ENCODE measurements around the gene BLOC1S4.

BLOC1S4 gene

DNA sequence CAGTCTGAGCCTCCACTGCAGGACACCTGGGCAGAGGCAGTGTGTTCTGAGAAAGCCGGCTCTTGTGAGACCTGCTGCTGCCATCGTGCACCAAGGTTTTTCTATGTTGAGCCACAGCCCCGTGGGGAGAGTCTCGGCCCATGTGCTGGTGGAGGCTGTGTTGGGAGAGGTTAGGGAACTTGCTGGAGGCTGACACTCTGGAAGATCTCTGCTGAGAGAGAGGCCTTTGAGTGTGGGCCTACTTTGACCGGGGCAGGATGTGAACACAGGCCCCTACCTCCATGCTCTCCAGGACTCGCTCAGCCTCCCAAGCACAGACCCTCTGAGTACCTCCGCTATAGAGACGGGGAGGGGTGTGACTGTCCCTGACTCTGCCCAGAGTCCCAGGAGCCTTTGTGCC lies 23.6 kb upstream of the BLOC1S4 start:
- Histone ChIP-seq H2BK15ac (ENCODE audit: low read depth, poor library complexity, severe bottlenecking) (no peak overlapping the region), H3K4me2 (ENCODE audit: low read length, poor library complexity, severe bottlenecking) (no peak overlapping the region), H2BK120ac (ENCODE audit: low read depth, low read length) (no peak overlapping the region), H3K4me1 (ENCODE audit: control insufficient read depth, insufficient read depth, low read depth, low read length) (peaks cover 30% of the 10 kb centered on the region), H3K4ac (ENCODE audit: low read depth in 1 of 2, low read length in 2 of 2) (peak overlapping the region in 1 of 2 experiments; percentile 46), H2AFZ (ENCODE audit: low read depth, low read length) (no peak overlapping the region), H3K9me3 (ENCODE audit: control insufficient read depth, low read length) (no peaks in the 10 kb centered on the region), H4K91ac (ENCODE audit: low read length) (peak overlapping the region; percentile 48), H3K4me3 (ENCODE audit: insufficient read depth in 1 of 2, low read depth in 1 of 2, low read length in 2 of 2) (no peak overlapping the region), H2AK5ac (ENCODE audit: low read length, severe bottlenecking) (no peak overlapping the region), H2BK5ac (ENCODE audit: low read depth, low read length, poor library complexity, severe bottlenecking) (no peak overlapping the region), H3K18ac (ENCODE audit: low read depth in 1 of 2, low read length in 2 of 2) (no peak overlapping the region), H3K14ac (ENCODE audit: low read length in 2 of 2) (no peak overlapping the region), H3K79me1 (replicated peaks; ENCODE audit: low read length, poor library complexity, severe bottlenecking) (peaks cover 16% of the 10 kb centered on the region), H3K9ac (ENCODE audit: low read length) (no peak overlapping the region), H2BK12ac (ENCODE audit: low read length in 2 of 2) (peak overlapping the region in 1 of 2 experiments; percentile 33), H4K8ac (ENCODE audit: low read length) (no peak overlapping the region), H3K23ac (ENCODE audit: low read length in 2 of 2) (no peak overlapping the region), H3K36me3 (ENCODE audit: control insufficient read depth in 1 of 2, insufficient read depth in 2 of 2, low read depth in 1 of 2, low read length in 2 of 2) (peaks cover 0 to 12% of the 10 kb centered on the region in 2 experiments), H3K27ac (ENCODE audit: low read length, poor library complexity, severe bottlenecking) (no peak overlapping the region), H3K27me3 (ENCODE audit: control insufficient read depth in 1 of 2, insufficient read depth in 1 of 2, low read length in 2 of 2) (no peaks in the 10 kb centered on the region)
- DNase-seq: no peak
- 96% methylated on average over 8 of the region's 8 CpGs for WGBS

- H3K36me3 ChIP-seq (ENCODE audit: control insufficient read depth in 1 of 2, insufficient read depth in 2 of 2, low read depth in 1 of 2, low read length in 2 of 2): peaks cover 0 to 12% of the 10 kb centered on the region in 2 experiments
- 65% methylated on average over 3 of the region's 3 CpGs for WGBS
These were observed 23.2 kb upstream of the BLOC1S4 start for GRCh38 chr4:6692806-6693205.

DNA sequence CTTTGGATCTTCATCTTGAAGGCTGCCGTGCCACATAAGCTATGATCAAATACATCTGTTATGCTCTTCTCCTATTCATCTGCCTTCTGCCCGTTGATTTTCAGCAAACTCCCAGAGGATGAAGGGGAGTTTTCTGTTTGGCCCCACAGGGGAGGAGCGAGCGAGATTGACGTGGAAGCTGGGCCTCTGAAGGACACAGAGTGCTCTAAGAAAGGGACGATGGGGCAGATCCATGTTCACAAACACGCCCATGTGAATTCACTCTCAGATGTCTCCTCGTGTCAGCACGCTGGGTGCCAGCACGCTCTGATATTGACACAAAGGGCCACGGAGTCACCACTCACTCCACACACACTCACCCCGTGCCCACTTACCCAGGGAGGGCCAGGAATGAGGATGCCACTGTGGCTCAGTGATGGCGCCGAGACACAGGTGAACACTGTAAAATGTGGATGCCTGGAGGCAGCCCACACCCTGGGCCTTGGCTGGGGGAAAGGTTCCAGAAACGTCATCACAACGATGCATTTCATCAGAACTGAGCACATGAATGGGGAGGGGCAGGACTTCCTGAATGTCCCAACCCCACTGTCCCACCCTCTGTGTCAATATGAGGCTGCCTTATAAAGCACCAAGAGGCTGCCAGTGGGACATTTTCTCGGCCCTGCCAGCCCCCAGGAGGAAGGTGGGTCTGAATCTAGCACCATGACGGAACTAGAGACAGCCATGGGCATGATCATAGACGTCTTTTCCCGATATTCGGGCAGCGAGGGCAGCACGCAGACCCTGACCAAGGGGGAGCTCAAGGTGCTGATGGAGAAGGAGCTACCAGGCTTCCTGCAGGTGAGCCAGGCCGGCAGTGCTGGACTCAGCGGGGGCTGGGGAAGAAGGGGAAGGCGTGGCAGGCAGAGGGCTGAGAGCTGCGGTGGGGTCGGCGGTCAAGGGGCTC lies 22.5 kb upstream of the BLOC1S4 start, which contains the start of gene S100P:
S100P (plus strand) TSS at position 648 of the 946 bp plus-strand sequence; CDS start at position 703, 55 bp downstream.
- Histone ChIP-seq H3K9me3 (ENCODE audit: control insufficient read depth, low read length) (no peaks in the 10 kb centered on the region), H3K27me3 (ENCODE audit: control insufficient read depth in 1 of 2, insufficient read depth in 1 of 2, low read length in 2 of 2) (no peaks in the 10 kb centered on the region), H3K4me1 (ENCODE audit: control insufficient read depth, insufficient read depth, low read depth, low read length) (peaks cover 23% of the 10 kb centered on the region), H2BK120ac (ENCODE audit: low read depth, low read length) (no peak within 1 kb of the TSS), H4K91ac (ENCODE audit: low read length) (peak within 1 kb of the TSS; percentile 28), H3K4me3 (ENCODE audit: insufficient read depth in 1 of 2, low read depth in 1 of 2, low read length in 2 of 2) (no peak within 1 kb of the TSS), H2AK5ac (ENCODE audit: low read length, severe bottlenecking) (no peak within 1 kb of the TSS), H2BK5ac (ENCODE audit: low read depth, low read length, poor library complexity, severe bottlenecking) (no peak within 1 kb of the TSS), H3K79me1 (replicated peaks; ENCODE audit: low read length, poor library complexity, severe bottlenecking) (peaks cover 13% of the 10 kb centered on the region), H3K36me3 (ENCODE audit: control insufficient read depth in 1 of 2, insufficient read depth in 2 of 2, low read depth in 1 of 2, low read length in 2 of 2) (peaks cover 0 to 12% of the 10 kb centered on the region in 2 experiments), H3K27ac (ENCODE audit: low read length, poor library complexity, severe bottlenecking) (no peak within 1 kb of the TSS), H3K23ac (ENCODE audit: low read length in 2 of 2) (no peak within 1 kb of the TSS), H3K4ac (ENCODE audit: low read depth in 1 of 2, low read length in 2 of 2) (no peak within 1 kb of the TSS), H3K9ac (ENCODE audit: low read length) (no peak within 1 kb of the TSS), H2BK12ac (ENCODE audit: low read length in 2 of 2) (peak within 1 kb of the TSS in 1 of 2 experiments; percentile 6), H4K8ac (ENCODE audit: low read length) (peak within 1 kb of the TSS; percentile 16), H3K18ac (ENCODE audit: low read depth in 1 of 2, low read length in 2 of 2) (no peak within 1 kb of the TSS), H3K14ac (ENCODE audit: low read length in 2 of 2) (peak within 1 kb of the TSS in 1 of 2 experiments; percentile 44), H3K4me2 (ENCODE audit: low read length, poor library complexity, severe bottlenecking) (no peak within 1 kb of the TSS), H2AFZ (ENCODE audit: low read depth, low read length) (no peak within 1 kb of the TSS), H2BK15ac (ENCODE audit: low read depth, poor library complexity, severe bottlenecking) (peak within 1 kb of the TSS; percentile 98)
- WGBS: 93% methylated on average over 29 of the region's 29 CpGs
- no peak for DNase-seq

More at GRCh38 chr4:6692806-6693205, 23.2 kb upstream of the BLOC1S4 start:
- Histone ChIP-seq H3K4me1 (ENCODE audit: control insufficient read depth, insufficient read depth, low read depth, low read length) (peaks cover 30% of the 10 kb centered on the region), H3K27me3 (ENCODE audit: control insufficient read depth in 1 of 2, insufficient read depth in 1 of 2, low read length in 2 of 2) (no peaks in the 10 kb centered on the region), H3K23ac (ENCODE audit: low read length in 2 of 2) (no peak overlapping the region), H3K9ac (ENCODE audit: low read length) (no peak overlapping the region), H2BK15ac (ENCODE audit: low read depth, poor library complexity, severe bottlenecking) (no peak overlapping the region), H2BK120ac (ENCODE audit: low read depth, low read length) (no peak overlapping the region), H3K14ac (ENCODE audit: low read length in 2 of 2) (no peak overlapping the region), H2AFZ (ENCODE audit: low read depth, low read length) (no peak overlapping the region), H3K18ac (ENCODE audit: low read depth in 1 of 2, low read length in 2 of 2) (no peak overlapping the region), H4K8ac (ENCODE audit: low read length) (no peak overlapping the region), H3K79me1 (replicated peaks; ENCODE audit: low read length, poor library complexity, severe bottlenecking) (peaks cover 15% of the 10 kb centered on the region), H2BK5ac (ENCODE audit: low read depth, low read length, poor library complexity, severe bottlenecking) (no peak overlapping the region), H3K4me3 (ENCODE audit: insufficient read depth in 1 of 2, low read depth in 1 of 2, low read length in 2 of 2) (no peak overlapping the region), H2AK5ac (ENCODE audit: low read length, severe bottlenecking) (no peak overlapping the region), H3K4ac (ENCODE audit: low read depth in 1 of 2, low read length in 2 of 2) (no peak overlapping the region), H3K9me3 (ENCODE audit: control insufficient read depth, low read length) (no peaks in the 10 kb centered on the region), H2BK12ac (ENCODE audit: low read length in 2 of 2) (no peak overlapping the region), H3K27ac (ENCODE audit: low read length, poor library complexity, severe bottlenecking) (no peak overlapping the region), H3K4me2 (ENCODE audit: low read length, poor library complexity, severe bottlenecking) (no peak overlapping the region), H4K91ac (ENCODE audit: low read length) (no peak overlapping the region)
- no peak for DNase-seq

DNA sequence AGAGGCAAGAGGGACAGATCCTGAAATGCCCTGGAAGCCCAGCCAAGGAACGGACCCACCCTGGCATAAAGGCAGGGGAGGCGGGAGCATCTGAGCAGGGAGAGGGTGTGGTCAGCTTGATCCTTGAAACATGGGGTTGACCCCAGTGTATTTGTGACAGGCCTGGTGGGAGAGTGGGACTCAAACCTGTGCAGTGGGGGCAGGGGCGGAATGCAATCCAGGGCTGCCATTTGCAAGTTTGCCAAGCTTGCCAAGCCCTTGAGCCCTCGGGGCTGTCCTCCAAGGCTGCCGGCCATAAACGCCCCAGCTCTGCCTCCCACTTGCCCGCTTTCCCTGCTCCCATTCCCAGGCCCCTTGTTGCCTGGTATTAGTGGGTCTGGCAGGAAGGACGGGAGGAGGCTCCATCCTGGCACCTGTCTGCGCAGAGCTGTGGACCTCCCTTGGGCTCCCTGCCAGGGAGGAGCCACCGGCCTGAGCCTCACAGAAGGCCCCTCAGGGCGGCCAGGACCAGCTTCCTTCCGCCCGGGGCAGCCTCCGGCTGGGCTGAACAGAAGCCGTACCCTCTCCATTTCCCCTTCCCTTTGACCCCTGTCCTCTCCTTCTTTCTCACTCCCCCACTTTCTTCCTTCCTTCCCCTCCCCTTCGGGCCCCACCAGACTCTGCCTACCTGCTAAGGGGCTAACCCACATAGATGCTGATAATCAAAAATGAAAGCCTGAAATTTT lies 21.6 kb upstream of the BLOC1S4 start:
- Histone ChIP-seq H2BK5ac (ENCODE audit: low read depth, low read length, poor library complexity, severe bottlenecking) (no peak overlapping the region), H3K27ac (ENCODE audit: low read length, poor library complexity, severe bottlenecking) (no peak overlapping the region), H3K4ac (ENCODE audit: low read depth in 1 of 2, low read length in 2 of 2) (no peak overlapping the region), H3K4me1 (ENCODE audit: control insufficient read depth, insufficient read depth, low read depth, low read length) (peaks cover 16% of the 10 kb centered on the region), H2AFZ (ENCODE audit: low read depth, low read length) (no peak overlapping the region), H3K23ac (ENCODE audit: low read length in 2 of 2) (no peak overlapping the region), H3K4me3 (ENCODE audit: insufficient read depth in 1 of 2, low read depth in 1 of 2, low read length in 2 of 2) (no peak overlapping the region), H2BK15ac (ENCODE audit: low read depth, poor library complexity, severe bottlenecking) (peak overlapping the region; percentile 98), H3K9me3 (ENCODE audit: control insufficient read depth, low read length) (no peaks in the 10 kb centered on the region), H2BK12ac (ENCODE audit: low read length in 2 of 2) (peak overlapping the region in 1 of 2 experiments; percentile 6), H2BK120ac (ENCODE audit: low read depth, low read length) (no peak overlapping the region), H3K4me2 (ENCODE audit: low read length, poor library complexity, severe bottlenecking) (no peak overlapping the region), H3K14ac (ENCODE audit: low read length in 2 of 2) (no peak overlapping the region), H3K9ac (ENCODE audit: low read length) (no peak overlapping the region), H4K8ac (ENCODE audit: low read length) (no peak overlapping the region), H4K91ac (ENCODE audit: low read length) (no peak overlapping the region), H3K18ac (ENCODE audit: low read depth in 1 of 2, low read length in 2 of 2) (no peak overlapping the region), H3K36me3 (ENCODE audit: control insufficient read depth in 1 of 2, insufficient read depth in 2 of 2, low read depth in 1 of 2, low read length in 2 of 2) (peaks cover 0 to 16% of the 10 kb centered on the region in 2 experiments), H3K27me3 (ENCODE audit: control insufficient read depth in 1 of 2, insufficient read depth in 1 of 2, low read length in 2 of 2) (no peaks in the 10 kb centered on the region), H2AK5ac (ENCODE audit: low read length, severe bottlenecking) (no peak overlapping the region), H3K79me1 (replicated peaks; ENCODE audit: low read length, poor library complexity, severe bottlenecking) (peaks cover 16% of the 10 kb centered on the region)
- DNase-seq: no peak
- 83% methylated on average over 13 of the region's 16 CpGs for WGBS

All from mesenchymal stem cell (in vitro differentiated cells and primary cell).